ENCODE data around the gene ZBTB20.

ZBTB20 gene

GRCh38 chr3:114376516-114377185, 770.4 kb downstream of the ZBTB20 start:
- DNase-seq (ENCODE audit: low spot score) = no peak
- no peak for TF ChIP-seq CTCF (IDR thresholded peaks at IDR 0.05; ENCODE audit: extremely low read depth, missing control alignments)

GRCh38 chr3:114375608-114376421, 771.3 kb downstream of the ZBTB20 start:
- TF ChIP-seq CTCF (IDR thresholded peaks at IDR 0.05; ENCODE audit: extremely low read depth, missing control alignments) = no peak
- DNase-seq (ENCODE audit: low spot score) = no peak

- no peak for TF ChIP-seq CTCF (IDR thresholded peaks at IDR 0.05; ENCODE audit: extremely low read depth, missing control alignments)
- no peak for DNase-seq (ENCODE audit: low spot score)
These were observed 772.6 kb downstream of the ZBTB20 start for GRCh38 chr3:114374433-114374990.

GRCh38 chr3:114370537-114371174, 776.4 kb downstream of the ZBTB20 start:
- no peak for TF ChIP-seq CTCF (IDR thresholded peaks at IDR 0.05; ENCODE audit: extremely low read depth, missing control alignments)
- no peak for DNase-seq (ENCODE audit: low spot score)

GRCh38 chr3:114365909-114366308, 781.2 kb downstream of the ZBTB20 start:
- no peak for TF ChIP-seq CTCF (IDR thresholded peaks at IDR 0.05; ENCODE audit: extremely low read depth, missing control alignments)
- no peak for DNase-seq (ENCODE audit: low spot score)

GRCh38 chr3:114364806-114365654, 782.1 kb downstream of the ZBTB20 start:
- no peak for DNase-seq (ENCODE audit: low spot score)
- no peak for TF ChIP-seq CTCF (IDR thresholded peaks at IDR 0.05; ENCODE audit: extremely low read depth, missing control alignments)

Measured in GM20000 (cell line).